Iris pigment epithelial cell (primary cell): ENCODE measurements around the gene PRDM12.
"Not testable (repeated sequence)": the region's sequence is repeated elsewhere in the genome, so short reads cannot be mapped to it uniquely, and the experiment has no call there.

Source experiments
- DNase-seq: peaks from one replicate; pipeline ENCODE4 v3.0.0-alpha.2; 2011; ENCODE audit warnings: low read depth

Gene PRDM12

DNA sequence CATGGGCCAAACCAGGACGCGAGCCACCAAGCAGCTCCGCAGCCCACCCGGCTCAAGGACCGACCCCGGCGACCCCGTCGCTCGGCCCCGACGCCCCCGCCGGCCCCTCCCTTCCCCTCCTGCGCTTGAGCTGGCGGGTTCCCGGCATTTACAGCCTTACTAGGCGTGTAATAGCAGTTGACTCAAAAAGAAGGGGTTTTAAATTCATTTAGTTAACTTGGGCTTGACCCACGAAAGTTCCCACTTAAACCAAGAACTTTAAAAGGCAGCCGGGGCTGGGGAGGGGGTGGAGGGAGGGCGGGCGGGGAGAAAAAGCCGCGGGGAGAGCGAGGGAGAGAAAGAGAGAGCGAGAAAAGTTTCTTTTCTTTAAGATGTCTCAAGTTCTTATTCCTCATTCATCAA lies 636 bp downstream of the PRDM12 start:
- no peak for DNase-seq

DNA sequence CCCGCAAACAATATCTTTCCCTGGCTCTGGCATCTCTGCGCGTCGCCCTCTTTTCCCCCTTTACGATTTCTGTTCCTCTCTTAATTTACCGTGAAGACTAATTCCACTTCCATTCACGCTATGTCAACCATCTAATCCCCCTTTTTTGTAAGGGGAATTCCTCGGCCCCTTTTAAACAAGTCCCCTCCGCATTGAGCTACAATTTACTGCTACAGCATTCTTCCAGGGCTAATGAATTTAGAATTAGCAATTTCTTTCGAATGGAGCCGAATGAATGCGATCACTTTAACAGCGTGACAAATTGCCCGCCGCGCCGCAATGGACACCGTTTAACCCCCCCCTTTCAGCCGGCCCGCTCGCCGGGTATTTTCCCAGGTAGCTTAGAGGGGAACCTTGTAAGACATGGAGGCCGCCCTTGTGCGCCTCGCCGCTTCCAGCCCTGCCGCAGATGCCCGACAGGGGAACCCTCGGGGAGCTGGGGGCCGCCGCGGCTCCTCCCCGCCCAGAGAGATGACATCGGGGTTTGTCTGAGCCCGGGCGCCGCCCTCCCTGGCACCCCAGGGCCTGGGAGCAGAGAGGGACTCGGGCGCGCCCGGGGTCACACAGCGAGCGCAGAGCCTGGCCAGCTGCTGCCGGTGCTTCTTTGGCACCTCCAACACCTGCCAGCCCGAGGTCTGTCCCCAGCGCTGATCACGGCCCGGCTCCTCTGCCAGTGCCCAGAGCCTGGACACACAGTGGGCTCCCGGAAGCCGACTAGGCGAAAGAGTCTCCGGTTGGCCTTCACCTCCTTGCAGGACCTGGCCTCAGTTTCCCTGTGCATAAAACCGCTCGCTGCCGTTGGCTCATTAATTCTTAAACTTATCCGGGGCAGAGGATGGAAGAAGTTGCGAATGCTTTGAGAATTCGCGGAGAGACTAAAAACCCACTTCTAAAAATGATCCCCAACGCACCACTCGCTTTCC lies 1.3 kb downstream of the PRDM12 start:
- no peak for DNase-seq

DNA sequence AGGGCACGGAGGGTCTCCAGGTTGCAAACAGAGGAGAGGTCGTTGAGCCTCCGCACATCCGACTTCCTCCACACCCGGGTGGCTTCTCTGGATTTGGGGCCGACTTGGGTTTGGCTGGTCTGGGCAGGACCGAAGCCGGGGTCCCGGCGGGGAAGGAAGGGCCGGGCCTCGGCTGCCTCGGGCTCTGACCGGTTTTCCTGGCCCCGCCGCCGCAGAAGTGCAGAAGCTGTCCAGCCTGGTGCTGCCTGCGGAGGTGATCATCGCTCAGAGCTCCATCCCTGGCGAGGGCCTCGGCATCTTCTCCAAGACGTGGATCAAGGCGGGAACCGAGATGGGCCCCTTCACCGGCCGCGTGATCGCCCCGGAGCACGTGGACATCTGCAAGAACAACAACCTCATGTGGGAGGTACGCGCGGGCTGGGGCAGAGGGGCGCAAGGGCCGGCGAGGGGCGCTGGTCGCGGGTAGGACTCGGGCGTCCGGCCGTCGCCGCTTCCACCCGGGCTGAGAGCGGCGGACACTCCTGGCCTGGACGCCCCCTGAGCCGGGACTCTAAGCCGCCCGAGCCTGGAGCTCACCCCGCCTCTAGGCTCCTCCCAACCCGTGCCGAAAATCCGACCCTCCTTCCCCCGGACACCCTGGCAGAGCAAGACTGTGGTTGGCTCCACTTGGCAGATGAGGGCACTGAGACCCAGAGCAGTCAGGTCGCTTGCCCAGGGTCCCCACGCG lies 2.2 kb downstream of the PRDM12 start:
- DNase-seq: no peak

DNA sequence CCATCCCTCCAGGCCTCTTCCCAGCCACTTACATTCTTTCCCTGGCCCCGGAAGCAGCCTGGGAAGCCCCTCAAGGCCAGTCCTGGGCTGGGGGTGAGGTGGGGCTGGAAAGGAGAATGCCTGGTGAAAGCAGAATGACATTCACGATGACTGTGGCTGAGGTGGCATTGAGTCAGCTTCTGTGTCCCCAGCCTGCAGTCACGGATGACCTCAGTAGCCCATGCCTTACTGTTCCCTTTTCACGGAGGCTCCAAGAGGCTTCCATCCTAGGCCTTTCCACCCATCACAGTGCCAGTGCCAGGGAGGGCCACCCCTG lies 2.7 kb downstream of the PRDM12 start:
- no peak for DNase-seq

DNA sequence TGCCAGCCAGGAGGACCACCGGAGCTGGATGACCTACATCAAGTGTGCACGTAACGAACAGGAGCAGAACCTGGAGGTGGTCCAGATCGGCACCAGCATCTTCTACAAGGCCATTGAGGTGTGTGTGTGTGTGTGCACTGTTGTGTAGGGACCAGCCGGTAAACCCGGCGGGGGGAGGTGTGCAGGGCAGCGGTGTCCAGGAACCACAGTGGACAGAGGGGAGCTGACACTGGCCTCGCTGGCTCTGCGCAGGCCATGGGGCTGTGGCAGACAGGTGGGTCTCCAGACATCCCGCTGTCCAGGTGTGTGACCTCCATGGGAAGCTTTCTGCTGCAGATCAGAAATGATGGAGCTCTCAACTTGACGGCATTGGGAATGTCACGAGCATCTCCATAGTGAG lies 3.8 kb downstream of the PRDM12 start:
- no peak for DNase-seq

DNA sequence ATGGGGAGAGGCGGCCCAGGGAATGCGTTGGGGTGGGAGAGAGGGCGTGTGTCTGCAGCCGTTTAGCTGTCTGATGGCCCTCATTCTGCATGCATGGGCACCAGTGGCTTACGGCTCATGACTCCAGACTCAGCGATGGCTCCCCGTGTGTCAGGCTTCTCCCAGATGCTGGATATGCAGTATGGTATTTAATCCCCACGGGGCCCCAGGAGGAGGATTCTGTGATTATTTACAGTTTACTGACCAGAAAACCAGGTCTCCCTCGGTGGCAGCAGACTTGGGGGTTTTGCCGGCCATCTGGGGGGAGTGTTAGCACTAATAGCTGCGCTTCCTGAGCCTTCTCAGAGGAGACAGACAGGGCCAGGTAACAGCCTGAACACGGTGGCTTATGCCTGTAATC lies 4.3 kb downstream of the PRDM12 start:
- DNase-seq: no peak

DNA sequence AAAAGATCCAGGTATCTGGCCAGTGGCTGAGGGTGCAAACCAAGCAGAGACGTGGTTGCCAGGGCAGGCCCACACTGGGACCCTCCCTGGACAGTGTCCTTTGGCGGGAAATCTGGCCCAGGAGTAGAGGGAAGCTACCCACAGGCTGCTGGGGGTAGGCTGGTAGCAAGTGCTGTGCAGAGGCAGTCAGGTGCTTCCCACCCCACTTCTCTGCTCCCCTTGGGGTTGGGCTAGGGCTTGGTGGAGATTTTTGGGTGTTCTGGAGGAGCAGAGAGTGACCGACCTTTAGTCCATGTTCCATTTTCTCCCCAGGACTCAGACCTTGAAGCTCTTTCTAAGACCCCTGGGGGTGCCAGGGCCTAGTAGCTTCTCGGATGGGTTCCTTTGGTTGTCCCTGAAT lies 5.6 kb downstream of the PRDM12 start:
- no peak for DNase-seq

DNA sequence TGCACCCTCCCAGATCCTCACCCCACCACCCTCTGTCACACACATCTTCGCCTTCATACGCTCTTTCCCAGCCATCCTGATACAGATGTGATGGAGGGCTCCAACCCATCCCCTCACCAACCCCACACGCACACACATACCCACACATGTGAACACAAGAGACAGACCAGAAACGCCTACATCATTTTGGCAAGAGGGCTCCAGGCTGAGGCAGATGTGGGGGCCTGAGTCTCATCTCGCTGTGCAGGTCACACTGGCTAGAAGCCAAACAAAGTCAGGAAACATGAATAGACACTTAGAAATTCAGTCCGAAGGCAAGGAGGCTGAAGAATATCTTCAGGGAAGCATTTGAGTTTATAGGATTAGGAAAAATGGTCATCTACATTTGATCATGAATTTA lies 6.2 kb downstream of the PRDM12 start:
- no peak for DNase-seq

DNA sequence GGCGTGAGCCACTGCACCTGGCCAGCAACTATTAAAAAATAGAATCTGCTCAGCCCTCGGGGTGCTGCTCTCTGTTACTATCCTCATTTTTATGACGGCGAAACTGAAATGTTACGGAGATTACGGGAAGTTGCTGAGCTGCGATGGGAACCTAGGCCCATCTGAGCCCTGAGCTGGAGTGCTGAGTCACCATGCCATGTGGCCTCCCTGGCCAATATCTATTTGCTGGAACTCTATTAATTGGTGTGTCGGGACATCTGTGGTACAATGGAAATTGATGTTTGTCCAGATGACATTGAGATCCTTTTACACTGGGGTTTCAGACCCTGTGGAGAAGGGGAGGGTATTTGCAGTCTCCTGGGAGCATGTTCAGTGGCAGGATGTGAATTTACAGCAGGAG lies 8.1 kb downstream of the PRDM12 start:
- no peak for DNase-seq

DNA sequence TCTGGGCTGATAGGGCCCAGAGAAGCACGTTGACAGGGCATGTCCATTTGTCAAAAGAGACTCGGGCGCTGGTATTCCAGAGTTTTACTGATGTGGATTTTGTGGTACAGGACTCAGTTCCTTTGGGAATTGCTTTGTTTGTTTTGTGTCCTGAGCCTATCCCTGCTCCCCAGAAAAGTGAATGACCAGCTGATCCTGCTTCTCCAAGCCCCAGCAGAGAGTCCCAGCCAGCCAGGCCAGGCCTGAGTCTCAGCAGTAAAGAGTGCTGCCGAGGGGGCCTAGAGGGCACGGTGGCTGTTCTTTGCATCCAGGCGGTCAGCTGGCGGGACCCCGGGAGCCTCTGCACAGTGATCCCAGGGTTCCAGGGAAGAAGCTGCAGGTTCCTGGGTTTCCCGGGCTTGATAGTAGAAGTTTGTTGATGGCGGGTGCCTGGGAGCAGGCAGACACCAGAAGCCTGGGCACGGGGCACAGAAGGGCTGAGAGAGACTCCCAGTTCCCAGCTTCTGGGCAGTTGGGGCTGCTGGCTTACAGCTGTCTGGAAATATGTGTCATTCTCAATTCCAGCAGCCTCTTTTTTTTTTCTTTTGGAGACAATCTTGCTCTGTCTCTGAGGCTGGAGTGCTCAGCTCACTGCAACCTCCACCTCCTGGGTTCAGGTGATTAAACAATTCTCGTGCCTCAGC lies 8.7 kb downstream of the PRDM12 start:
- DNase-seq: no peak

DNA sequence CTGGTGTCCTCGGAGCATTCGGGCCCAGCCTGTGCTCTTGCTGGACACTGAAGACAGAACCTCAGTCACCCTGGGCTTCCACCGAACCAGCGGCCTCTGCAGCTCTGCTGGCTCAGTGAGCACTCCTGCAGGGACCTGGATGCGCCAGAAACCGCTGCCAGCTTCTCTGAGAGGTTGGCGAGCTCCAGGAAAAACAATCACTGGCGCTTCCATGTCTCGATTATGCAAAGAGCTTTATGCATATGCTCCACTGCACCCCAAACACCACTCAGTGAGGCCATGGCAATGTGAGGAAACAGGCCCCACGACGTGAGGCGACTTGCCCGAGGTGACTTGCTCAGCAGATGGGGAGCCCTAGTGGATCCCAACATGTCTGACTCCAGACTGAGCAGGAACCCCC lies 11.0 kb downstream of the PRDM12 start:
- no peak for DNase-seq

DNA sequence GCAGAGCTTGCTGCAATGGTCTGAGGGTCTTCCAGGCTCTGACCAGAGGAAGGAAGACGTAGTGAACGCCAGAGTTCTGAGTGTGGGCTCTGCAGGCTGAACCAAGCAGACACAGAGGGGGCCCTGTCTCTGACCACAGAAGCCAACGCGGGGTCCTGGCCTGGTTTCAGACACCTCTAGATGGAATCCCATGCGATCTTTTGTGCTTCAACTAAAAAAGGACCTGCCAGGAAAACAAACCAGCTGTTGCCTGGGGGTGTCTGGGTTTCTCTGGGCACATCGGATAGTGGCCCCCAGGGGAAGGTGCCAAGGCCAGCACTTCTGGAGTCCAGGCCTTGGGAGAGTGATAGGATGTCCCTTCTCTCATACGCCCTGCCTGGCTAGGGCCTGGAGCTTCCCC lies 12.9 kb downstream of the PRDM12 start:
- no peak for DNase-seq

DNA sequence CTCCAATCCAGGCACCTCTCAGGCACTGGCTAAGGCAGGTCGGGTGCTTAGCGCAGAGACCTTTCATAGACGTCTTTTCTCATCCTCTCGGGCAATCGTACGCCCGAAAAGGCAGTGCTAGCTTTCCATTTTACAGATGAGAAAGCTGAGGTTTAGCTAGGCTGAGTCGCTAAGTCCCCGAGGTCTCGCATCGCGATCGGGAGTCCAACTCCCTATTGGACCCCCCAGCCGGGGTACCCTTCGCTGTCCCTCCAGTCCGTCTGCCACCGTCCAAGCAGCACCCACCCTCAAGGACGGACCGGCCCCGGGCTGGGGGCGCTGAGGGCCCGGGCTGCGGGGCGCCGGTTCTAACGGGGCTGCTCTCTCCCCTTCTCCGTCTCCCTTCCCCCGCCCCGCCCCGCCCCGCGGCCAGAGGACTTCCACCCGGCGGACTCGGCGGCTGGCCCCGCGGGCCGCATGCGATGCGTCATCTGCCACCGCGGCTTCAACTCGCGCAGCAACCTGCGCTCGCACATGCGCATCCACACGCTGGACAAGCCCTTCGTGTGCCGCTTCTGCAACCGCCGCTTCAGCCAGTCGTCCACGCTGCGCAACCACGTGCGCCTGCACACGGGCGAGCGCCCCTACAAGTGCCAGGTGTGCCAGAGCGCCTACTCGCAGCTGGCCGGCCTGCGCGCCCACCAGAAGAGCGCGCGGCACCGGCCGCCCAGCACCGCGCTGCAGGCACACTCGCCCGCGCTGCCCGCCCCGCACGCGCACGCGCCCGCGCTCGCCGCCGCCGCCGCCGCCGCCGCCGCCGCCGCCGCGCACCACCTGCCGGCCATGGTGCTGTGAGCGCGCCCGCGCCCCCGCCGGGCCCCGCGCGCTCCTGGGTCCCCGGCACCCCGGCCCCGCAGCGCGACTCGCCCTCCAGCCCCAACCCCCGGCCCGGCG lies 16.7 kb downstream of the PRDM12 start:
- peak; percentile 95 for DNase-seq

DNA sequence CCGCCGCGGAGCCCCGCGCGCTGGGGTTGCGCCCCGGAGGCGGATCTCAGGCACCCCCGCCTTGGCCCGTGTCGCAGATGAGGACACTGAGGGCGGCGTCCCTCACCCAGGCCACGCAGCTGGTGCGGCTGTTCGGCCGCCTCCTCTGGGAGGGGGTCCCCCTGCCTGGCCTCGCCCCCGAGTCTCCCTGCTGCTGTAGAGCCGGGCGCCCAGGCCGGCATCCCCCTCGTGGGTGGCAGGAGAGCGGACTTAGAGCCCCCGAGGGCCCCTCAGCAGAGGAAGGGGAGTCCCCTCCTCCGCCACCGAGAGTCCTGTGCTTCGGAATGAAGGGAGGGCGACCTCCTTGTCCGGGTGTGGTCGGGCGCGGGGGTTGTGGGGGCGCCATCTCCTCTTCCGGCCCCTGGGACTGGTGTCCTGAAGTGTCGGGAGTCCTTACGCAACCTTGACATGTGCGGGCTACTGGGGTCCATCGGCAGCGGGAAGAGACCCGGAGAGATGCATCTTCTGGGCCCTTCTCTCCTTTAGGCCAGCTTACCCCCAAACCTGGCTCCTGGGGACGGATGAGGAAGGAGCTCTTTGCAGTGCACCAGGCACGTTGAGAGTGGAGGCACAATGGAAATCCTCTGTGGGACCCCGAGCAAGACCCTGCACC lies 17.5 kb downstream of the PRDM12 start:
- no peak for DNase-seq

DNA sequence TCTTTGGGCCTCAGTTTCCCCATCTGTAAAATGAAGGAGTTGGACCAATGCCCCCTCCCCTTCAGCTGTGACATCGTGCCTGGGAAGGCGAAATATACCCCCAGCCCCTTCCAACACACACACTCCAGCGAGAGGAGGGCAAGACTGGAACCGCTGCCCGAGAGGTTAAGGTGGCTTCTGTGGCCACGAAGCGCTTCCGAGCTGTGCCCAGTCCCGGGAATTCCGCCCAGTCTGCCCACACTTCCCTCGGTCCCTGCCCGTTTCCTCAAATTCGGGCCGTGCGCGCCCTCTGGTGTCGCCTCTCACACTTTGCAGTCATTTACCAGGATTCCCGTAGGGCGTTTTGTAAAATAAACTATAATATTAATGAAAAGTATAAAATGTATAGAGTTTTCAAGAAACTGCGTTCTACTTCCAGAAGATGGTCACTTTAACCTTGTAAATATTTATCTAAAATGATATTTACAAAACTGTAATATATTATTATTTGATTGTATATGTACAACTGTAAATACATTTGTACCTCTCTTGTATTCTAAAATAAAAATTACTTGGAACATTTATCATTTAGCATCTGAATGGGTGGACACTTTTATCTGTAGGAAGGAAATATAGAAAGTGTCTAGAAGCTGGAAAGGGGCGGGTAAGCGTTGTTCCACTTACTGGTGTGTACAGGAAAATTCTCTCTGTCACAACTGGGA lies 18.2 kb downstream of the PRDM12 start:
- peak; percentile 65 for DNase-seq

DNA sequence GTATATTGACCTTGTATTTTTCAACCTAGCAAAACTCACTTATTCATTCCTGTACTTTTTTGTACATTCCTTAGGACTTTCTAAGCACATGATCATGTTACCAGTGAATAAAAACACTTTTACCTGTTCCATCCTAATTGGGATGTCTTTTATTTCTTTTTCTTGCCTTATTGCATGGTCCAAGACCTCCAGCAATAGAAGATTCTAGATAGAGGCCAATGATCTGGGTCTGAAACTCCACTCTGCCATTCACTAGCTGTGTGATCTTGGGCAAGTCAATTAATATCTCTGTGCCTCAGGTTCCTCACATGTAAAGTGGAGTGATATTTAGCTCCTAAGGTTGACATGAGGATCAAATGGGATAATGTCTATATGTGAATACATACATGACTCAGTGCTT lies 20.7 kb downstream of the PRDM12 start:
- no peak for DNase-seq

DNA sequence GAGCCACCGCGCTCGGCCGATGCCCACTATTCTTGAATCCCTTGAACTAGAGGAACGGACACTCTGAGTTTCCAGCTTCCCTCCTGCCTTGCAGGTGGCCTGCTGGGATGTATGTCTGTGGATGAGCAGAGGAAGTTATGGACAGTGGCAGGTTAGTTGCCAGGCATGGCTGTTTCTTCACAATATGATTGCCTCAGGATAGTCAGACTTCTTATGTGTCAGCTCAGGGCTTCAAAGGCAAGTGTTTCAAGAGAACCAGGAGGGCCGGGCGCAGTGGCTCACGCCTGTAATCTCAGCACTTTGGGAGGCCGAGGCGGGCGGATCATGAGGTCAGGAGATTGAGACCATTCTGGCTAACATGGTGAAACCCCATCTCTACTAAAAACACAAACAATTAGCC lies 21.6 kb downstream of the PRDM12 start:
- not testable (repeated sequence) for DNase-seq

DNA sequence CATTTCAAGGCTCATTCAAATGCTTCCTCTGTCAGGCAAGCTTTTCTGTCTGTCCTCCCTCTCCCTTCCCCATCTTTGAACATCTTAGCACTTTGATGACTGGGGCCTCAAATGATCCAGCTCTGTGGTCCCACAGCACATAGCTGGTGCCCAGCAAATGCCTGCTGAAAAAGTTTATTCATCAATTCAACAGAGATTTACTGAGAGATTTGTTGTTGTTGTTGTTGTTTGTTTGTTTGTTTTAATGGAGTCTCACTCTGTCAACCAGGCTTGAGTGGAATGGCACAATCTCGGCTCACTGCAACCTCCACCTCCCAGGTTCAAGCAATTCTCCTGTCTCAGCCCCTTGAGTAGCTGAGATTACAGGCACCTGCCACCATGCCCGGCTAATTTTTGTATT lies 23.2 kb downstream of the PRDM12 start:
- DNase-seq: no peak

DNA sequence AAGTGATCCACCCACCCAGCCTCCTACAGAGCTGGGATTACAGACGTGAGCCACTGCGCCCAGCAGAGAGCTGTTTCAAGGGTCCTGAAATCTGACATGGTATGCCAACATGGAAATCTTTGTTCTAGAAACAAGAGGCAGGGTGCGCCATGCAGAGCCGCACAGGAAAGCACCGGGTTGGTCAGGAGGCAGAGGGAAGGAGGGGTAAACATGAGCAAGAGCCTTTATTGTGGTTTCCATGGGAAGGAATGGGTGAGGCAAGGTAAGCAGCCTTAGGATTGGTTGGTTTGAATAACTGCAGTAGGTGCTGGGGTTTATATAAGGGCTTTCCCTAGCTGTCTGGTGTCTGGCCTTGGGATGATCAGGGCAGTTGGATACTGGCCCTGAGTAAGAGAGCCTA lies 23.7 kb downstream of the PRDM12 start:
- no peak for DNase-seq

DNA sequence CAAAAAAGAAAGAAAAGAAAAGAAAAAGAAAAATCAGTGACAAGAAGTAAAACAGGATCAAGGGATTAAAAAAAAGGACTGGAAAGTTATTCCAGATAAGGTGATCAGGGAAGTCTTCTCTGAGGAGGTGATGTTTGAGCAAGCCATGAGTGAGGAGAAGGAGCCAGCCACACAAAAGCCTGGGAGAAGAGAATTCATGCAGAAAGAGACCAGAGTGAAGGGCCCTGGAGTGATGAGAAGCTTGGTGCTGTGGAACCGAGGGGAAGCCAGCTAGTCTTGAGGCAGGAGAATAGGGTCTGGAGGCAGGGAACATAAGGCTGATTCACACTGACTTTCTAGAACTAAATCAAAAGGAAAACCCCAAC lies 25.2 kb downstream of the PRDM12 start:
- DNase-seq: no peak
